LoVo (cell line): ENCODE data around the gene BCL2L14.

Experiments used
- DNase-seq: peaks from one replicate; pipeline ENCODE4 v3.0.0-alpha.2; 2016; ENCODE audit warnings: low spot score

The BCL2L14 gene

DNA sequence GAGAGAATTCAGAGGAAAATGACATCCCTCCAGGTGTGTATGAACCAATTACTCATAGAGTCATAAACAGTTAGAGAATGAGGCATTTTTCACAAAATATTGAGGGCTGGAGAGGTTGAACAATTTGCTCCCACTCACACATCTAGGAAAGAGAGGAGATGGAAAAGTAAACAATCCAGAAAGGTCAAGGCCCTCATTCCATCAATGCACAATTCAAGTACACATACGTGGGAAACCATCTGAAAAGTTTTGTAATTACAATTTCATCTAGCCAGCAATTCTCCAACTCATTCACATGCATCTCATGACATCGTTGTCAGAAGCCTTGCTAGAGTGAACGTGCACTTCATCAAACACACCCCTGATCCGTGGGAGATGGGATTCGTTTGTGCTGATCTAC is 15.7 kb upstream of the BCL2L14 start:
- DNase-seq: no peak

DNA sequence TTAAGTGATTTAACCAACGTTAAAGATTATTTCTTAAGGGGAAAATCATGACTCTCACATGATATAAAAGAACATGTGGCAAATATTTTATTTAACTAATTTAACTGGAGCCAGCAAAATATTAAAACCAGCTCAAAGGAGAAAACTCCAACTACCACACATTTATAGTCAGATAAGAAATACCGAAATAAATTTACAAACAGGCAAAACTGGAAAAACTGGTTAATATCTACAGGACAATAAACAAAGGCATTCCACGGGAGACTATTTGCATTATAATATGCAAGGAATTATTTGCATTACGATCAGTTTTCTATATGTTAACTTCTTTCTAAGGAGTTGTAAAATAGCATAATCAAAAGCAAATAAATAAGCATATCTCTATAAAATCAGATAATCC is 13.8 kb upstream of the BCL2L14 start:
- peak; percentile 42 for DNase-seq

DNA sequence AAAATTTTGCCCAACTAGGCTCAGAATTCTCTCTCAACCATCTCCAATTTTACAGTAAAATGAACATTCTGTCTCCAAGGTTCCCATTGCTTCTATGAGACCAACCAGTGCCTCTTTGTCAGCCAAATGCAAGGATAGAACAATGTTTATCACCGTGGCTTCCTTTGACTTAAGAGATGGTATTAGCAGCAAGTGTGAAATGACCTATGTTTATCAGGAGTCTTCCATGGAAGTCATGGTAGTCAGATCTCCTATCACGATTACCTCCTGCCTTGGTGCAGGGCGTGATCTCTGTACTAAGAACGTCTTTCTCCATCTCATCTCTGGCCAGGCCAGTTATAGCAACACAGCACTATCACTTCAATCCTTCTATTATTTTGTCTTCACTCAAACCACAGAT is 6.1 kb upstream of the BCL2L14 start:
- no peak for DNase-seq

DNA sequence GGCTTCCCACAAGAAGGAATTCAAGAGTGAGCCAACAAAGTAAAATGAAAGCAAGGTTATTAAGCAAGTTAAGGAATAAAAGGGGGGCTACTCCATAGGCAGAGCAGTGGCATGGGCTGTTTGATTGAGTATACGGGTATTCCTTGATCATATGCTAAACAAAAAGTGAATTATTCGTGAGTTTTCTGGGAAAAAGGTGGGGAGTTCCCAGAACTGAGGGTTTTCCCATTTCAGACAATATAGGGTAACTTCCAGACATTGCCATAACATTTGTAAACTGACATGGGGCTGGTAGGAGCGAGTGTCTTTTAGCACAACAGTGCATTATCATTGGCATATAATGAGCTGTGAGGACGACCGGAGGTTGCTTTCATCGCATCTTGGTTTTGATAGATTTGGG is 2.0 kb upstream of the BCL2L14 start:
- DNase-seq: no peak

DNA sequence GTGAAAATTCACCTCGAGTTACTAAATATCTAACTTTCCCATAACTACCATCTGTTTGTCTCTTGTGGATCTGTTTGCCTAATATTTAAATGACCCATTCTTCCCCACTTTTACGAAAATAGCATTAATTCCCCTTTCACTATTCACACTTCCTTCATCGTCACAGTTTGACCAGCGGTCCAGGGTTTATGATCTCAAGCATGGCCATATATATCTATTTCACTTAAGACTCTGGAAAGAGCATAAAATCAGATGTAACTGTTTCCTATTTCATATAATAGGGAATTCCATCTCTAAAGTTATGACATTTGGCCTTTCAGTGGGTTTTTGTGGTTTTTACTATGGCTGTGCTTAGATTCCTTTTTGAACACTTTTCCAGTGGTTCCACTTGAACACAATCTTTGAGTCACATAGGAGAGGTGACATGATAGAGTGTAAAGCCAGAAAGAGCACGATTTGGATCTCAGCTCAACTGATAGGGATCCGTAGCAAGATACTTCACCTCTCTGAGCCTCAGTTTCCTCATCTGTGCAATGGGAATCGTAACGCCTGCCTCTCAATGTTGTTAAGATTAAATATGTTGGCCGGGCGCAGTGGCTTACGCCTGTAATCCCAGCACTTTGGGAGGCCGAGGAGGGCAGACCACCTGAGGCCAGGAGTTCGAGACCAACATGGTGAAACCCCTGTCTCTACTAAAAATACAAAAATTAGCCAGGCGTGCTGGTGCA is 754 bp upstream of the BCL2L14 start:
- no peak for DNase-seq

DNA sequence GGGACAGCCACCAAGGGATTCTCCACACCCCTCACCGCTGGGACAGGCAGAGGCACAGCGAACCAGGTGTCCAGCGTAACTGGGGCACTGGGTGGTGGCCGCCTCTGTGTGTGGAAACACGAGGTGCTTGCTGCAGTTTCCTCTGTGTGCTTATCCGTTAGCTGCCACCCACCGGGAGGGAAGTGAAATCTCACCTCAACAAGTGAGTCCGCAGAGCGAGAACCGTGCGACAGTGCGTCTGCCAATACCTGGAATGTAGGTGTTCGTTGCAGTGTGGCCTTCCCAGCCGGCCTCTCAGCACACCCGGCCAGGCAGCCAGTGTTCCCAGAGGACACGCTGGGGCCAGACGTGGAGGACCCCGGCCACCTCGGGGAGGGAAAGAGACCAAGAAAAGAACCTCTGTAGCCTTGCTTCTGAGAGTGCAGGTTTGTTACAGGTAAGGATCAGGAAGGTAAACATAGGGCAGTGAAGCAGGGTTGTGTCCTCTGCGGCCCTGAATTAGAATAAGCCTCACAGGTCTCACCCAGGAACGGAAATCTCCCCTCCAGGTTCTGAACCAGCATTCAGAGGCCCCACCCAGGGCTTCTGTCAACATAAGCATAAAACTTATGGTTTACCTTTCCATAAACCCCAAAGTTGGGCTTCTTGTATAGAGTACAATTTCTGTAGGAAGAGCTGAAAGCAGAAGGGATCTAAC is 1.5 kb downstream of the BCL2L14 start:
- peak; percentile 67 for DNase-seq

DNA sequence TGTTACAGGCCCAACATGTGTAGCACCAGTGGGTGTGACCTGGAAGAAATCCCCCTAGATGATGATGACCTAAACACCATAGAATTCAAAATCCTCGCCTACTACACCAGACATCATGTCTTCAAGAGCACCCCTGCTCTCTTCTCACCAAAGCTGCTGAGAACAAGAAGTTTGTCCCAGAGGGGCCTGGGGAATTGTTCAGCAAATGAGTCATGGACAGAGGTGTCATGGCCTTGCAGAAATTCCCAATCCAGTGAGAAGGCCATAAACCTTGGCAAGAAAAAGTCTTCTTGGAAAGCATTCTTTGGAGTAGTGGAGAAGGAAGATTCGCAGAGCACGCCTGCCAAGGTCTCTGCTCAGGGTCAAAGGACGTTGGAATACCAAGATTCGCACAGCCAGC is 8.6 kb downstream of the BCL2L14 start:
- DNase-seq: peak; percentile 11

DNA sequence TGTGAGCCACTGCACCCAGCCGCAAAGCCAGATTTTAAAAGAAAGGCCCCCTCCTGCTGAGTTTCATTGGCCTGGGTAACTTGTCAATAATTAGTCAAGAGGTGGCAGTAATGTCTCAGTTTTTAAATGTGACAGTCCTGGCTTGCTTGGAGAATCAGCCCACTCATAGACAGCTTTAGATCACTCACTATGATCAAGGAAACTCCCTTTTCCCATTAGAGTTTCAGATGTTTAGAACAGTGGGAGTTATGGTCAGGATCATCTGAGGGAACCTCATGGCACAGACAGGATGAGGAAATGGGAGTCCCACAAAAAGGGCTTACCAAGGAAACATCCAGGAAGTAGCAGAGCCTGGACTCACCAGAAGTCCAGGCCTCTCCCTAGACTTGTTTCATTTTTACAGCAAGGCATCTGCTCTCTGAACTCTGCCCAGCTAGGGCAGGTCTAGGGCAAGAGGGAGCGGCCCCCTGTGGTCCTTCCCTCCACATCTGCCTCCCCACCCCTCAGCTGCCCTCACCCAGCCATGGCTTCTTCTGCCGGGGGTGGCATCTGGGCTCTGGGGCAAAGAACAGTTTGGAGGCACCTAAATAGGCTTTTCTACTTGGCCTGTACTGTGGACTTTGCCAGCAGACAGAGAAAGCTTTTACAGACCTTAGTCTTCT is 11.2 kb downstream of the BCL2L14 start:
- peak; percentile 74 for DNase-seq

DNA sequence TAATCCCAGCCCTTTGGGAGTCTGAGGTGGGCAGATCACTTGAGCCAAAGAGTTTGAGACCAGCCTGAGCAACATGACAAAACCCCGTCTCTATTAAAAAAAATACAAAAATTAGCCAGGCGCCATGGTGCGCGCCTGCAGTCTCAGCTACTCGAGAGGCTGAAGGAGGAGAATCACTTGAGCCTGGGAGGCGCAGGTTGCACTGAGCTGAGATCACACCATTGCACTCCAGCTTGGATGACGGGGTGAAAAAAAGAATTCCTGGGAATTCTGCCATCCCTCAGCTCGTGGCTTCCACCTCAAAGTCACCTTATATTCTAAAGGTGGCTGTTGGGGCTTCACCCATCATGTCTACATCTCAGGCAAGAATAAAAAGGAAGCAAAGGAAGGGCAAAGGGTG is 12.9 kb downstream of the BCL2L14 start:
- no peak for DNase-seq

DNA sequence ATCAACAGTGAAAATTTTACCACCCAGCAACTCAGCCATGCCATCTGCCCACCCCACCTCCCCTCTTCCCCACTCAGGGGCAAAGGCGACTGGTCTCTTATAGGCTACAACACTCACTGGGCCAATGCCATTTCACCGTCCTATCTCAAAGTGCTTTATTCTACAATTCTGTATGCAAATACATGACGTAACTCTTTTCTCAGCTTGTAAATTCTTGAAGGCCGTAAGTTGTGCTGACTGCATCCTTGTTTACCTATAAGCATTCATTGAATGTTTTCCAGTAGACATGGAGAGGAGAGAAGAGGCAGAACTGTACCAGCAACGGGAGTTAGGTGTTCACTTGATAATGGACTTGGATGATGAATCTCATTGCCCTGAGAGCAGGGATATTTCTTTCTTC is 15.6 kb downstream of the BCL2L14 start:
- no peak for DNase-seq

DNA sequence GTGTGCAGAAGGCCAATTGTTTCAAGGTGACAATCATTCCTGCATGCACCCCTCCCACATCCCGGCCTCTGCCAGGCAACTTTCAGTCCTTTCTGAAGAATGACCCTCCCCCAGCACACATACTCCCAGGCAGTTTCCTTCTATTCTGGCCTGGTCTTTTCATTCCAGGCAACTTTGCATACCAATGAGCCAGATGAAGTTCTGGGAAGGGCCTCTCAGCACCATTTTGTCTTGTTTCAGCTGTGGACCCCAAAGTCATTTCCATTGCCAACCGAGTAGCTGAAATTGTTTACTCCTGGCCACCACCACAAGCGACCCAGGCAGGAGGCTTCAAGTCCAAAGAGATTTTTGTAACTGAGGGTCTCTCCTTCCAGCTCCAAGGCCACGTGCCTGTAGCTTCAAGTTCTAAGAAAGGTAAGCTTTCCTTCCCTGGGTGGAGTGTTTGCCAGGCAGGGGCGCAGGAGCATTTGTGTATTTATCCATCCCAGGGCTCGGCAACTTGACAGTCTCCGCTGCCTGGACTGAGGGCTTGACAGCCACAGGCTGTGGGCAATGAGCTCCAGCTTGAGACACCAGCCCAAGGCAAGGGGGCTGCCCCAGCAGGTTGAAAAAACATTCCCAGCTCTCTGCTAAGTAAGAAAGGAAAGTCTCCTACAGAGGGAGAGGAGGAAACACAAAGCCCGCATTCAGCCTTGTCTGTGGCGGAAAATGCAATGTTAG is 16.4 kb downstream of the BCL2L14 start:
- no peak for DNase-seq

DNA sequence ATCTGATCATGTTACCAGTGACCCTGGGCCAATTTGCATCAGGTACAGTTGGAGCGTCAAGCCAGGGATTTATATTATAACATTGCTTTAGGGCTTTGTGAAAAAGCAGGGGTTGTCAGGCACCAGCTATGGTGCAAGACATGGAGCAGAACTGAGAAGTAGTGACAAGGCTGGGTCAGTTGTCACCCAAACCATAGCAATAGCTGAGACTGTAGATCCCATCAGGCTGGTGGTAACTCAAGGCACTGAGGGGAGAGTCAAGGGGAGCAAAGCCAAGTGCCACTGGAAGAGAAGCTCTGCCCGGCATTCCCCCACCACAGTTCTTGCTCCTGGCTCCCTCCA is 16.9 kb downstream of the BCL2L14 start:
- DNase-seq: no peak

DNA sequence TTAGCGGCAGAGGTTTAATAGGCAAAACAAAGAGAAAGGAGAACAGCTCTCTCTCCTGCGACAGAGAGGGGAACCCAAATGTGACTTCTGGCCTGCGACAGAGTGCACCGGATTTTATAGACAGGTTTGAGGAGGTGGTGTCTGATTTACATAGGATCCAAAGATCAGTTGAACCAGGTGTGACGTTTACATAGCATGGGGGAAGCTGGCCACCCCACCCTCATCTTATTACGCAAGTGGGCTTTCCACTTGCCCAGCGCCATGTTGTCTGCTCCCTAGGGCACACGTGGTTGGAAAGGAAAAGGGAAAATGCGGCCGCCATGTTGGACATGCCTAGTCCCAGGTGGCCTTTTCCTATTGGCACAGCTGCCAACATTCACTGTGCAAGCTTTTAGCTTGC is 17.4 kb downstream of the BCL2L14 start:
- DNase-seq: no peak

DNA sequence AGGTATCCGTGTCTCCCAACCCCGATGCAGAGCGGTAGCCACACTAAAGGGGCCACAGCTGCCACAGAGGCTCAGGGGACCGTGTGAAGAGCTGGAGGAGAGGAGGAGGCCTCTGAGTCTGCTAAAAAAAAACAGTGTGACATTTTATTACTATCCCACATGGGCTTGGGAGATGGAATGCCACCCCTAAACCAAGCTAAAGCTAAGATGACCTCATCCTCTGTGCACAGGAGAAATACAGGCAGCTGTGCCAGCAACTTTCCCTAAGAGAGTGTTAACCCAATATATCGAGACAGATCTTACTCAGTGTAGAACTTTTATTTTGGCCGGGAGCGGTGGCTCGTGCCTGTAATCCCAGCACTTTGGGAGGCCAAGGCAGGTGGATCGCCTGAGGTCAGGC is 18.0 kb downstream of the BCL2L14 start:
- DNase-seq: no peak

DNA sequence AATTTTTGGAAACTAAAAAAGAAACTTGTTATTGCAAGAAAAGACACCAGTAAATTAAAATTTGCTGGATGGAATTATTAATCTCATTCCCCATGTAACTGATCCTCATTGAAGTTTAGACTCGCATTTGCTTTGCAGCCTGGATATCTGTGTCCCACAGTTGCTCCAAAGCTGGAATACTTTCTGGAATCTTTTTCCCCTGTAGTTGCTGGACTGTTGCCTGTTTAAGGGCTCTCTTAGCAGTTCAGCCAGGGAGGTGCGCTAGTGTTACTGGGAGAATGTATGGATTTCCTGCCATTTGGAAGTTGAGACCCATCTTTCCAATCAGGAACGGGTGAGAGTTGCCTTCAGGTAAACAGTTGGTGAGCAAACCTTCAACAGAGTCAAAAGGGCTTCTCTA is 20.3 kb downstream of the BCL2L14 start:
- DNase-seq: no peak

DNA sequence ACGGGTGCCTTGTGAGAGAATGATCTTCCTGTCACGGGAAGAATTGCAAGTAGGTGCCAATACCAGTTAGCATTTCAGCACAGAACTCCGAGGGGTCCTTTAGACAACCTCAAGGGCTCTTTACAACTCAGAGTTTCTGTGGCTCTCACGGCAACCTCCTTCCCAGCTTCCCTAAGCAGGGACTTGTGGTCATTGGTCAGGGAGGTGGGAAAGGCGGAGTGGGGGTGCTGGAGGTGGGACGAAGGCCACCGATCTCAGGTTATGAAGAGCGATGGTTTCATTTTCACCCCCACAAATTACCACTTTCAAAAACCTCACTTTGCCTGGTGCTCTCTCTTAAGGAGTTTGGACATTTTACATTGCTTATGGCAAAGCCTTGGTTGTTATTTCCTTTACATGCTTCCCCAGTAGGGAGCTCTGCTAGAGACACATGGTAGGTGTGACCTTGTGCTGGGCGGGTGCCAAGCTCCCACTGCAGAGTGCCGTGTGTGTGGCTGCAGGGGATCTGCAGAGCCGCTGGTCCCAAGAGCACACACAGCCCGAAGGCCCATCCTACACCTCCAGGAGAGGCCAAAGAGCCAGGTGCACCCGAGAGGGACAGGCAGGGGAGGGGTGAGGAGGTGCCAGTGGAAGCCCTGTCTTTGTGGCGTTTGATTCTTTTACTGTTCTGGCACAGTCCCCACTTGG is 21.4 kb downstream of the BCL2L14 start:
- no peak for DNase-seq

DNA sequence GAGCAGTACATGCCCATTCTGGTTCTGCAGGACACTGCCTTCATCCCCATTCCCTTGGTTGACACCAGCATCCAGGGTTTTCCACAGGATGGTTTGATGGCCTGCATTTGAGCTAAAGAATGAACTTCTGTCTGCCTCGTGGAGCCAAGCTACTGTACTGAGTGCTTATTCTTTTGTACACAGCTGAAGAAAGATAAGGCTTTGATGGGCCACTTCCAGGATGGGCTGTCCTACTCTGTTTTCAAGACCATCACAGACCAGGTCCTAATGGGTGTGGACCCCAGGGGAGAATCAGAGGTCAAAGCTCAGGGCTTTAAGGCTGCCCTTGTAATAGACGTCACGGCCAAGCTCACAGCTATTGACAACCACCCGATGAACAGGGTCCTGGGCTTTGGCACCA is 23.7 kb downstream of the BCL2L14 start:
- DNase-seq: no peak

DNA sequence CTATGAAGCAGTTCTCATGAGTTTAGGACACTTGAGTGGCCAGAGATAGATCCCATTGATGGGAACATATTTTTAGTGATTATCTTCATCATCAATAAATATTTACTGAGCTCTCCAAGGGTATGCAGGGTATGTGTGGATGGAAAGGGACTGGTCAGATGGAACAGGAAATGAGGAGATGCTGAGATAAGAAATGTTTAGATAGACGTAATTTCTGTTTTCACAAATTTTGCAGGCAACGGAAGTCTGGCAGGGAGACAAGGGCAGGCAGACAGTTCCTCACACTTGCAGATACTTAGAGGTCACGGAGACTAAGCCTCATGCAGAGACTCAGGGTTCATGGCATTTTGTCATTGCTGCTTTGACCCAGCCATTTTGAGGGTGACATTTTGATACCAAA is 24.3 kb downstream of the BCL2L14 start:
- no peak for DNase-seq

DNA sequence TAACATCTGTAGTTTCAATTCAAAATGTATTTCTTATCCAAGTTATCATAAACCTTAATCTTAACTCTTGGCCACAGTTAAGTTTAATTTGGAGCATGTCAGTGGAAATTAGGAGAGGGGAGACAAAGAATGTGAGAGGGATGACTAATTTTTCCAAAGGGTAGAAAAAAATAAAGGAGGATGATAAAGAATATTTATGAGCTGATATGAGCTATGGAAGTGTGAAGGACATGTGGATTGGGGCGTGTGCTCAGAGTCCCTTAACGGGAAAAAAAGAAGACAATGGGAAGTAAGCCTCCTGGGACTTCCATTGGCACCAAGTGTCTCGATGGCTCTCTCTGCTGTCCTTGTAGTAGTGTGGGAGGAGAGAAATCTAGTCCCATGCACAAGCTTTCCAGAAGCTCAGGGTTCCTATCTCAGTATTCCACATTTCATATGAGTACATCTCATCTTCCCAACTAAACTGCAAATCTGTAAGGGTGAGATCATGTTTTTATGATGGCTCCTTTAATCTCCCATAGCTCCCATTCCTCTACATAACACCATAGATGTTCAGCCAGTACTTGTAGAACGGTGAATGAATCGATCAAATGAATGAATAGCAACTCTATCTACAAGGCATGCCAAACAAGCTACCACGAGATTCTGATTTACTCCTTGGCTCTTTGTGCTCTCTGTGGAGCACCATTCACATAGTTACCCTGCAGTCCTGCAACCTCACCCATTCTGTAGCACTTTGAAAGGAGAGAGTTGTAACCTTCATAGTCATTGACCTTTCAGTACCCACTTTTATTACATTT is 27.4 kb downstream of the BCL2L14 start:
- DNase-seq: no peak

DNA sequence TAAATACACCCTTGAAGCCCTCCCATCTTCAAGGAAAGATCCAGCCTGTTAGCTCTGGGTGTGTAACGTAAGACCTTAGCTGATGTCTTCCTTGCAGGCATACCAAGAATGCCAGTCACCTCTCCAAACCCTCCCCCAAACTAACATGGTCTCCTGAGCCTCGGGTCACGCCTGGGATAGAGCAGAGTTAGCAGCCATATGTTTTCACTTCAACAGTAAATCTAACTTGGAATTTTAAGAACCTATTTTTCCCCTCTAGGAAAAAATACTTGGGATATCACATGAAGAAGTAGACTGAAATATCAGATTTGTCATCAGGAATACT is 27.9 kb downstream of the BCL2L14 start:
- DNase-seq: no peak

DNA sequence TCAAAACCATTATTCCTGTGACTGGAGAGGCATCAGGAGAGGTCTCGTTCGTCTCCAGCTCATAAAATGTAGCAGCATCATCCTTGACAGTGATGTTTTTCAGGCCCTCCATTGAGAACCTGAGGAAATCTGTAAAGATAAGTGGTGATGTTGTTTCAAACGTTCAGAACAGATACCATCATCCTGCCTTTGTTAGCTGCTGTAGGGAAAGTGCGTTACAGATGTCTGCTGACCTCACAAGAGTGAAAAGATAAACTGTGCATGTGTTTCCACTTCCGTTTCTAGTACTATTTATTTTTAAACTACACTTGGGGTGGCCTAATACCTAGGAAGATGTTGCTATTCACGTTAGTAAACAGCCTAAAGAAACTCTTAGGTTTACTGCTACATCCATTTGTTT is 28.4 kb downstream of the BCL2L14 start:
- no peak for DNase-seq

DNA sequence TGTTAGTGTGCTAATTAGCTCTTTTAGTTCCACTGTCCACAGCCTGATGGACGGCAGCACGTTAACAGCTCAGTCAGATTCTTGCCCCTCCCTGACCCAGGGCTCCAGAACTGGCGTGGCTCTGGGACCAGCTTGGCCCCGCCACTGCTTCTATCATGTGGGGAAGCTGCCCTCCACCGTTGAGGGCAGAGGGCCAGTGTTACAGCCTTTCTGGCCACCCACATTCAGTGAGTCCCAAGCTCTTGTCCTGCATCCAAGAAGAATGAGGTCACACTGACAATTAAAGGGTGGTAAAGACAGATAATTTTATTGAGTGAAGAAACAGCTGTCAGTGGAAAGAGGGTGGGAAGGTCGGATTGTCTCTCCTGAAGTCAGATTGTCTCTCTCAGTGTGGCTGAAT is 36.9 kb downstream of the BCL2L14 start:
- no peak for DNase-seq
